Progenitor cell of endocrine pancreas (in vitro differentiated cells): ENCODE data around the gene TMEM101. TPM values are rescaled to one million over a fixed set of nuclear protein-coding genes. Genes with fewer than 3 reads are reported as not detected.

Experiments used
- DNase-seq: peaks from one replicate; pipeline ENCODE4 v3.0.0; 2021; ENCODE audit warnings: low spot score; ENCODE audit not compliant: unreplicated experiment
- H3K27ac Mint-ChIP-seq: 2 replicates; pipeline ENCODE4 v1.8.0; 2021; ENCODE audit warnings: mild to moderate bottlenecking, moderate library complexity, mixed read lengths
- H3K27me3 Mint-ChIP-seq: 2 replicates; pipeline ENCODE4 v1.8.0; 2021; ENCODE audit warnings: mixed read lengths
- H3K36me3 Mint-ChIP-seq: 2 replicates; pipeline ENCODE4 v1.8.0; 2022; ENCODE audit warnings: mixed read lengths; ENCODE audit not compliant: insufficient read depth
- H3K4me1 Mint-ChIP-seq: 2 replicates; pipeline ENCODE4 v1.8.0; 2021; ENCODE audit warnings: low read depth, mixed read lengths
- H3K4me3 Mint-ChIP-seq: 2 replicates; pipeline ENCODE4 v1.8.0; 2021; ENCODE audit warnings: low read depth, mild to moderate bottlenecking, moderate library complexity, mixed read lengths
- H3K9me3 Mint-ChIP-seq: 2 replicates; pipeline ENCODE4 v1.8.0; 2021; ENCODE audit warnings: low read depth, mixed read lengths
- total RNA-seq: library from RNA; stranded (reverse); gene quantifications from 2 replicates; pipeline ENCODE4 v1.2.1, GENCODE V29; 2021
- TF ChIP-seq, protein P1 (sequence below): fragments of 200-600 bp; sonication (generic); IDR thresholded peaks from one replicate; pipeline ENCODE4 v1.5.0; 2021; ENCODE audit warnings: antibody characterized with exemption, mild to moderate bottlenecking; ENCODE audit not compliant: unreplicated experiment

The TMEM101 gene
- total RNA-seq, 1 donor from 2014 or later: 27.5 TPM

DNA sequence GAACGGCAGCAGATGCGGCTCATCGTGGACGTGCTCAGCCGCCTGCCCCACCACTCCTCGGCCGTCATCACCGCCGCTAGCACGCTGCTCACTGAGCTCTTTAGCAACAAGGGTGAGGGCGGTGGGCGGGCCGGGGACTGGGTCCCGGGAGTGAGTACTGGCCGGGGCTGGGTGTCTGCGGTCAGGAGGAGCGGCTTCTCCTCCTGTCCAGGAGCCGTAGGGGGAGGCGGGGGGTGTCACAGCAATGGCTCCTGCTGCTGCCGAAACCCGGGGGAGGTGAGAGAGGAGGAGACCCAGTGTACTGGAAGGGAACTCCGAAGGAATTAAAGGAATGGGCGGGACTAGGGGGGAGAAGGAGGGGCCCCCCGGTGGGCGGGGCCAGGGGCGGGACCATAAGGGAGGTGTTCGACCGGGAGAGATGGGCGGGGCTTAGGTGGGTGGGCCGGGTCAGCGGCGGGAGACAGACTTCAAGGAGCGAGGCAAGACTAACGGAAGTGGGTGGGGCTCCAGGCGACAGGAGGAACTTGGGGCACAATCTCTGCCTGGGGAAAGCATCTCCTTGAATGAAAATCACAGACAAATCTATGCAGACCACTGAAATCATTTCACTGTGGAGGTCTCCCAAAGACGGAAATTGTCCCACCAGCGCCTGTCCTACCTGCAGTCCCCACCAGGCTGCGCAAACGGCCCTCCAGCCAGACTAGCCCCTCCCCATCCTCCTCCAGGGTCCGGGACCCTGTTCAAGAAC, 8.0 kb downstream of the TMEM101 start:
- Mint-ChIP-seq H3K27me3 (peaks cover 34% of the 10 kb centered on the region), H3K4me1 (peaks cover 13% of the 10 kb centered on the region), H3K36me3 (peaks cover 1% of the 10 kb centered on the region), H3K27ac (peak overlapping the region; percentile 83), H3K4me3 (peak overlapping the region; percentile 80), H3K9me3 (no peaks in the 10 kb centered on the region)
- DNase-seq: peak; percentile 84
- TF ChIP-seq, protein P1, sequence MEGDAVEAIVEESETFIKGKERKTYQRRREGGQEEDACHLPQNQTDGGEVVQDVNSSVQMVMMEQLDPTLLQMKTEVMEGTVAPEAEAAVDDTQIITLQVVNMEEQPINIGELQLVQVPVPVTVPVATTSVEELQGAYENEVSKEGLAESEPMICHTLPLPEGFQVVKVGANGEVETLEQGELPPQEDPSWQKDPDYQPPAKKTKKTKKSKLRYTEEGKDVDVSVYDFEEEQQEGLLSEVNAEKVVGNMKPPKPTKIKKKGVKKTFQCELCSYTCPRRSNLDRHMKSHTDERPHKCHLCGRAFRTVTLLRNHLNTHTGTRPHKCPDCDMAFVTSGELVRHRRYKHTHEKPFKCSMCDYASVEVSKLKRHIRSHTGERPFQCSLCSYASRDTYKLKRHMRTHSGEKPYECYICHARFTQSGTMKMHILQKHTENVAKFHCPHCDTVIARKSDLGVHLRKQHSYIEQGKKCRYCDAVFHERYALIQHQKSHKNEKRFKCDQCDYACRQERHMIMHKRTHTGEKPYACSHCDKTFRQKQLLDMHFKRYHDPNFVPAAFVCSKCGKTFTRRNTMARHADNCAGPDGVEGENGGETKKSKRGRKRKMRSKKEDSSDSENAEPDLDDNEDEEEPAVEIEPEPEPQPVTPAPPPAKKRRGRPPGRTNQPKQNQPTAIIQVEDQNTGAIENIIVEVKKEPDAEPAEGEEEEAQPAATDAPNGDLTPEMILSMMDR: peak; percentile 72

DNA sequence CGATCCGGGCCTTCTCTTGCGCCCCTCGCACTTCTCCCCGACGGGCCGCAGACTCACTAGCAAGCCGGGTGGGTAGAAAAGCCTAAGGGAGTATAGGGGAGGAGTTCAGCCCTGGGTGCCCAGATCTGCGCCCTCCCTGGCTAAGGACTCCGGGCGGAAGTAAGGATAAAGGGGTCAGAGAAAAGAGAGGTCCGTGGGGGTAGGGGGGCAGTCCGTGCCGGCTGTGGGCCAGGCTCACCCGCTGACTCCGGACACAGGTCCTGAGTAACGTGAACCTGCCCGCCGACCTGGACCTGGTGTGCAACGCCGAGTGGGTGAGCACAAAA, 8.5 kb downstream of the TMEM101 start:
- Mint-ChIP-seq H3K4me3 (peak overlapping the region; percentile 80), H3K27me3 (peaks cover 38% of the 10 kb centered on the region), H3K27ac (peak overlapping the region; percentile 77), H3K36me3 (peaks cover 1% of the 10 kb centered on the region), H3K9me3 (no peaks in the 10 kb centered on the region), H3K4me1 (peaks cover 18% of the 10 kb centered on the region)
- TF ChIP-seq, protein P1: no peak
- no peak for DNase-seq

DNA sequence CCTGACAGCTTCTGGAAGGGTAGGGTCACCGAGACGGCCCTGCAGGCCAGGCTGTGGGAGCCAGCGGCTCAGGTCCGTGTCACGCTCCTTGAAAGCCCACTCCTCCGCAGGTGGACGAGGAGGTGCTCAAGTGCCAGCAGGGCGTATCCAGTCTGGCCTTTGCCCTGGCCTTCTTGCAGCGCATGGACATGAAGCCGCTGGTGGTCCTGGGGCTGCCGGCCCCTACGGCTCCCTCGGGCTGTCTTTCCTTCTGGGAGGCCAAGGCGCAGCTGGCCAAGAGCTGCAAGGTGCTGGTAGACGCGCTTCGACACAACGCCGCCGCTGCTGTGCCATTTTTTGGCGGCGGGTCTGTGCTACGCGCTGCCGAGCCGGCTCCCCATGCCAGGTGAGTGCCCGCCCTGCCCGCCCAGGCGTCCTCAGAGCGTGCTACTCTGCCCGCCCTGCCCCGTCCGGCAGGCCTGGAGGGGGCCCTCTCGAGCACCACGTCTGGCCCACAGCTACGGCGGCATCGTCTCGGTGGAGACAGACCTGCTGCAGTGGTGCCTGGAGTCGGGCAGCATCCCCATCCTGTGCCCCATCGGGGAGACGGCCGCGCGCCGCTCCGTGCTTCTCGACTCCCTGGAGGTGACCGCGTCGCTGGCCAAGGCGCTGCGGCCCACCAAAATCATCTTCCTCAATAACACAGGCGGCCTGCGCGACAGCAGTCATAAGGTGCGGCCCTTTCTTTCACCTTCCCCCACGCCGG, 9.1 kb downstream of the TMEM101 start:
- peaks cover 1% of the 10 kb centered on the region for H3K36me3 Mint-ChIP-seq
- DNase-seq: no peak
- H3K4me3 Mint-ChIP-seq: peak overlapping the region; percentile 80
- TF ChIP-seq, protein P1: peak; percentile 17
- no peaks in the 10 kb centered on the region for H3K9me3 Mint-ChIP-seq
- peak overlapping the region; percentile 77 for H3K27ac Mint-ChIP-seq
- peaks cover 23% of the 10 kb centered on the region for H3K4me1 Mint-ChIP-seq
- peaks cover 38% of the 10 kb centered on the region for H3K27me3 Mint-ChIP-seq

DNA sequence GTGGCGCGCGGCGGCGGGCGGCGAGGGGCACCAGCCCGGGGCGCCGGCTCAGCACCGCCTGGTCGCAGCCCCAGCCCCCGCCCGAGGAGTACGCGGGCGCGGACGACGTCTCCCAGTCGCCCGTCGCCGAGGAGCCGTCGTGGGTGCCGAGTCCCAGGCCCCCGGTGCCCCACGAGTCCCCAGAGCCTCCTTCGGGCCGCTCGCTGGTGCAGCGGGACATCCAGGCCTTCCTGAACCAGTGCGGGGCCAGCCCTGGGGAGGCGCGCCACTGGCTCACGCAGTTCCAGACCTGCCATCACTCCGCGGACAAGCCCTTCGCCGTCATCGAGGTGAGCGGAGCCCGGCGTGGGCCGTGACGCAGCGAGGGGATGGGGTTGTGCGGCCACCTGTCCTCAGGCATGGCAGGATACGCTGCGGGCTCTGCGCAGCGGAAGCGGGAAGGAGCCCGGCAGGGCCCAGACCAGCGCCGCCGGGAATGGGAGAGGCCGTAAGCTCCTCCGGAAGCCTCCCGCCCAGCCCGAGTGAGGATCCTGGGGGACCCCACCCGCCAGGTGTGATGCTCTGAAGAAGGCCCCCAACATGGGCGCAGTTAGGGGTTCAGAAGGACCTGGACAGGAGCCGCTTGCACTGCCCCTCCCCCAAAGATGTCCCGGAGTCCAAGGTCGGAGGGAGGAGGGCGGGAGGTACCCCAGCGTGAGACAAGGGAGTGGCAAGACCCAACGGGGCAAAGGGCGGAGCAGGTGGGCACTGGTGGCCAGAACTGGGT, 9.8 kb downstream of the TMEM101 start:
- peaks cover 23% of the 10 kb centered on the region for H3K4me1 Mint-ChIP-seq
- H3K27me3 Mint-ChIP-seq: peaks cover 42% of the 10 kb centered on the region
- H3K27ac Mint-ChIP-seq: no peak overlapping the region
- TF ChIP-seq, protein P1: no peak
- no peaks in the 10 kb centered on the region for H3K9me3 Mint-ChIP-seq
- H3K4me3 Mint-ChIP-seq: no peak overlapping the region
- H3K36me3 Mint-ChIP-seq: peaks cover 1% of the 10 kb centered on the region
- DNase-seq: no peak

DNA sequence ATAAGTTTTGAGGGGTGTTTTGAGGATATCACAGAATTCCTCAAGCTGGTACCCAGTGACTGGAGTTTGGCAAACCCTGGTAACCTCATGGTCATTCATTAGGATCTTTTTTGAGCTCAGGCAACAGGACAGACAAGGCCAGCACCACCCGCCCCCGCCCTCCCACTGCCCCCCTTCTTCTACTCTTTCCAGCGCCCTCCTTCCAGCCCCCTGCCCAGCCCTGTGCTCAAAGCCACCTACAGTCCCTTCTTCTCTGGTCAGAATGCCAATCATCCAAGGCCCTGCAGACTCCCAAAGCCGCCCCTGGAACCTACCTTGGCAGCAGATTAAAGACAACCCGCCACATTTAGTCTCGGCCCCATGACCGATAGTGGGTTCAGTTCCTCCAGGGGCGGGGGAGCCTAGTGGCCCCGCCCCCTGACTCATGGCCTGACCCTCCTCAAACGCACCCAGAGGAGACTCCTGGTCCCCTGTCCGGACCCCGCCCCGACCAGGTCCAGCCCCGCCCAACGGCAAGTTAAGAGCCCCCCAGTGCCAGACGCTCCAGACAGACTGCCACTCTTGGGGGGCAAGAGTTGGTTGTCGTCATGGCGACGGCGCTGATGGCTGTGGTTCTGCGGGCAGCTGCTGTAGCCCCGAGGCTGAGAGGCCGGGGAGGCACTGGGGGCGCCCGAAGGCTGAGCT, 10.5 kb downstream of the TMEM101 start, which contains the start of gene NAGS:
Gene NAGS (plus strand): TSS at position 546 of the 684 bp plus-strand sequence. CDS start 42 bp downstream, at position 588.
- Mint-ChIP-seq H3K9me3 (no peaks in the 10 kb centered on the region), H3K27me3 (peaks cover 44% of the 10 kb centered on the region), H3K36me3 (no peaks in the 10 kb centered on the region), H3K27ac (no peak within 1 kb of the TSS), H3K4me1 (peaks cover 23% of the 10 kb centered on the region), H3K4me3 (no peak within 1 kb of the TSS)
- TF ChIP-seq, protein P1: no peak
- no peak for DNase-seq
